AG09309 (cell line): ENCODE measurements around the gene LDLRAD4.

Experiments used
- DNase-seq: peaks from one replicate; pipeline ENCODE4 v3.0.0-alpha.2; 2010; ENCODE audit warnings: low read depth
- H3K4me3 ChIP-seq: 2 replicates; pipeline ENCODE4 v1.5.1; 2011; ENCODE audit warnings: mild to moderate bottlenecking, low read depth, low read length, moderate library complexity; ENCODE audit not compliant: control insufficient read depth
- TF ChIP-seq, protein P1 (sequence below): IDR thresholded peaks from 2 replicates; pipeline ENCODE4 v1.5.1; 2011; ENCODE audit warnings: mild to moderate bottlenecking, low read depth, low read length, inconsistent platforms; ENCODE audit not compliant: insufficient read depth, control insufficient read depth; ENCODE audit errors: missing control alignments

The LDLRAD4 gene

DNA sequence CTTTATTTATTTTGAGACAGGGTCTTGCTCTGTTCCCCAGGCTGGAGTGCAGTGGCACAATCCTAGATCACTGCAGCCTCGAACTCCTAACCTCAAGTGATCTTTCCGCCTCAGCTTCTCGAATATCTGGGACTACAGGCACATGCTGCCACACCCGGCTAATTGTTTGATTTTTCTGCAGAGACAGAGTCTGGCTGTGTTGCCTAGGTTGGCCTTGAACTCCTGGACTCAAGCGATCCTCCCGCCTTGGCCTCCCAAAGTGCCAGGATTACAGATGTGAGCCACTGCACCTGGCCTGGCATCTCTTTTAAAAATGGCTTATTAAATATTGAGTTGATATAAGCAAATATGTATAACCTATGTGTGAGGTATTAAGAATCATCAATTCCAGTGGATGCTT is 298.3 kb downstream of the LDLRAD4 start:
- no peak for DNase-seq
- no peak overlapping the region for H3K4me3 ChIP-seq
- TF ChIP-seq, protein P1, sequence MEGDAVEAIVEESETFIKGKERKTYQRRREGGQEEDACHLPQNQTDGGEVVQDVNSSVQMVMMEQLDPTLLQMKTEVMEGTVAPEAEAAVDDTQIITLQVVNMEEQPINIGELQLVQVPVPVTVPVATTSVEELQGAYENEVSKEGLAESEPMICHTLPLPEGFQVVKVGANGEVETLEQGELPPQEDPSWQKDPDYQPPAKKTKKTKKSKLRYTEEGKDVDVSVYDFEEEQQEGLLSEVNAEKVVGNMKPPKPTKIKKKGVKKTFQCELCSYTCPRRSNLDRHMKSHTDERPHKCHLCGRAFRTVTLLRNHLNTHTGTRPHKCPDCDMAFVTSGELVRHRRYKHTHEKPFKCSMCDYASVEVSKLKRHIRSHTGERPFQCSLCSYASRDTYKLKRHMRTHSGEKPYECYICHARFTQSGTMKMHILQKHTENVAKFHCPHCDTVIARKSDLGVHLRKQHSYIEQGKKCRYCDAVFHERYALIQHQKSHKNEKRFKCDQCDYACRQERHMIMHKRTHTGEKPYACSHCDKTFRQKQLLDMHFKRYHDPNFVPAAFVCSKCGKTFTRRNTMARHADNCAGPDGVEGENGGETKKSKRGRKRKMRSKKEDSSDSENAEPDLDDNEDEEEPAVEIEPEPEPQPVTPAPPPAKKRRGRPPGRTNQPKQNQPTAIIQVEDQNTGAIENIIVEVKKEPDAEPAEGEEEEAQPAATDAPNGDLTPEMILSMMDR: no peak

DNA sequence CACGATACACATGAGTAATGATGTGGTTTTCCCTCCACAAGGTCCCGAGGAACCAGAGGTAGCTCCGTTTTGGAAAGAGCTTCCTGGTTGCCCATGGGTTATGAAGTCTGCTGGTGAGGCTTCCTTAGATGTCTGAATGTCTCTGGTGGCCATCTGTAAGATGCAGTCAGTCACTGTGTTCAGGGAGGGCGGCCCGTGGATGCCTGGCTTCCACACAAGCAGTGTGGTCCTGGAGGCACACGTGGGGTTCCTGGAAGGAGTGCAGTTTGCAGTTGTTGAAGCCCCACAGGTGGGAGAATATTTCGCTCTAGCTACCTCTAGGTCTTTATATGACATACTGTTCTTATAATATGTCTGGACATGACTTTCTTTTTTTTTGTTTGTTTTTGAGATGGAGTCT is 298.8 kb downstream of the LDLRAD4 start:
- no peak overlapping the region for H3K4me3 ChIP-seq
- TF ChIP-seq, protein P1: no peak
- DNase-seq: no peak

GRCh38 chr18:13518382-13518781 is 299.8 kb downstream of the LDLRAD4 start:
- H3K4me3 ChIP-seq: no peak overlapping the region
- TF ChIP-seq, protein P1: no peak
- DNase-seq: no peak

DNA sequence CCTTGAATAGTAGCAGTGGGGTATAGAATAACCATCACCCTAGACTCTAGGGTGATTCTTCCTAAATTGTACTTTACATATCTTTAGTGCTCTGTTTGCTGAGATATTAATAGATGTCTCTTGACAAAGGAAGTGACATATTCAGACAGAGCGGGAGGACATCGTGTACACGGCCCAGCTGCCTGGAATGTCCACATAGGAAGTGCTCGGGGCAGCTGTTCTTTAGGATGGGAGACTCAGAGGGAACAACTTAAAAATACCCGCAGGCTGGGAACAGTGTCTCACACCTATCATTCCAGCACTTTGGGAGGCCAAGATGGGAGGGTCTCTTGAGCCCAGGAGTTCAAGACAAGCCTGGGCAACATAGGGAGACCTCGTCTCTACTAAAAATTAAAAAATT is 301.7 kb downstream of the LDLRAD4 start:
- DNase-seq: no peak
- H3K4me3 ChIP-seq: no peak overlapping the region
- TF ChIP-seq, protein P1: no peak

DNA sequence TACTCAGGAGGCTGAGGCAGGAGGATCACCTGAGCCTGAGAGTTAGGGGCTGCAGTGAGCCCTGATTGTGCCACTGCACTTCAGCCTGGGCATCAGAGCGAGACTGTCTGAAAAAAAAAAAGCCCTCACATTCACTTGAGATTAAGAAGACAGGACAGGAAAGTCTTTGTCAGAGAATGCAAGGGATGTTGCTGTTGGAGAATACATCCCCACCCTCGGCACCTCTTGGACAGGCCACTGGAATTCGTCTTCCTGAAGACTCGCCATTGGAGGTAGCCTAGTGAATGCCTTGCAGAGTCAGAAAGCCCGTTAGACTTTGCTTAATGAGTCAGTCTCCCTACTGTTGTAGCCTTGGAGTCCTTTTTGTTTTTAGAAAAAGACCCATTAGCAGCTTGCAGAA is 302.2 kb downstream of the LDLRAD4 start:
- TF ChIP-seq, protein P1: no peak
- DNase-seq: no peak
- no peak overlapping the region for H3K4me3 ChIP-seq

- TF ChIP-seq, protein P1: no peak
- no peak for DNase-seq
- no peak overlapping the region for H3K4me3 ChIP-seq
Observed at GRCh38 chr18:13521418-13521817, 302.9 kb downstream of the LDLRAD4 start.

DNA sequence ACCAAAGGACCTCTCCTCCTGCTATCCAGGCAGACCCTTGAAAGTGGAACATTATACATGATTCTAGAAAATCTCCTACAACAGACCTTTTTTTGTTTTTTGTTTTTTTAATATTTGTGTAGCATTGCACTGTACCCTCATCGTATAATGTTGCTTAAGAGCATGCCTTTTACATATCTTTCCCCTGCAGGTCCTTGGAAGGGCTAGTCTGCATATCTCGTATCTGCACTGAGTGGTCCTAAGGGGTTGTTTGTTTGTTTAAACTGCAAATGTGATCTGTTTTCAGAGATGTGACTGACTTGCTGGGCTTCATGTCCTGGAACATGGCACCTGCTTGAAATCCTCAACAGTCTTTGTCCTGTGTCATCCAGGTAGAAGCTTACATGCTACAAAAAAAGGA is 303.7 kb downstream of the LDLRAD4 start:
- DNase-seq: no peak
- no peak overlapping the region for H3K4me3 ChIP-seq
- TF ChIP-seq, protein P1: no peak
